ENCODE results near the gene DDIT4.

DNA sequence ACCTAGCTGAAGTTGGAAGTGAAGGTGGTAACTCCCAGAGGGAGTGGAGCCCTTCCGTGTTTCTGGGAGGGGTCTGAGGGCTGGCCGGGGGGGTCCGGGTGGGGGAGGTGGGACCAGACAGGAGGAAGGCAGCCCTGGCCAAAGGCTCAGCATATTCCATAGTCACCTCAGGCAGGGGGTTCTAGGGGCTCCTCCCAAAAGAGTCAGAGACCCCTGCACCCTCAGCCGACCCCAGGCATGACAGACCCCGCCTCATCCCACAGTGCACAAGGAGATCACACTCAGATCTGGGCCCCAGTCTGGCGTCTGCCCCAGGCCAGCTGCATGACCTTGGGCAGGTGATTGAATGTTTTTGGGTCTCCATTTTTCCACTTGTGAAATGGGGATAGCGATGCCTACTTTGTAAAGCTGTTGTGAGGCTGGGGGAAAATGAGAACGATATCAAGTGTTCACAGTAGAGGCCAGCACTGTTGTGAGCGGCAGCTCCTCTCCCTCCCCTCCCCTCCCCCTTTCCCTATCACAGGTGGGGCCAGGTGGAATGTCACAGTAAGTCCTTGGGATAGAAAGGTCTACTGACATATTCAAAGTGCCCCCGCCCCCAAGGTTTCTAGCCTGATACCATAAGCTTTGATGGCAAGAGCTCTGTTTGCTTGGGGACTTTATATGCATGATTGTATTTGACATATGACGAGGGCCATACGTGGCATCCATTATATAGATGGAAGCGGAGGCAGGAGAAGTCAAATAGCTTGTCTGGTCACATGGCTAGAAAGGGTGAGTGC is 47.7 kb downstream of the DDIT4 start:
- TF ChIP-seq, protein P1, sequence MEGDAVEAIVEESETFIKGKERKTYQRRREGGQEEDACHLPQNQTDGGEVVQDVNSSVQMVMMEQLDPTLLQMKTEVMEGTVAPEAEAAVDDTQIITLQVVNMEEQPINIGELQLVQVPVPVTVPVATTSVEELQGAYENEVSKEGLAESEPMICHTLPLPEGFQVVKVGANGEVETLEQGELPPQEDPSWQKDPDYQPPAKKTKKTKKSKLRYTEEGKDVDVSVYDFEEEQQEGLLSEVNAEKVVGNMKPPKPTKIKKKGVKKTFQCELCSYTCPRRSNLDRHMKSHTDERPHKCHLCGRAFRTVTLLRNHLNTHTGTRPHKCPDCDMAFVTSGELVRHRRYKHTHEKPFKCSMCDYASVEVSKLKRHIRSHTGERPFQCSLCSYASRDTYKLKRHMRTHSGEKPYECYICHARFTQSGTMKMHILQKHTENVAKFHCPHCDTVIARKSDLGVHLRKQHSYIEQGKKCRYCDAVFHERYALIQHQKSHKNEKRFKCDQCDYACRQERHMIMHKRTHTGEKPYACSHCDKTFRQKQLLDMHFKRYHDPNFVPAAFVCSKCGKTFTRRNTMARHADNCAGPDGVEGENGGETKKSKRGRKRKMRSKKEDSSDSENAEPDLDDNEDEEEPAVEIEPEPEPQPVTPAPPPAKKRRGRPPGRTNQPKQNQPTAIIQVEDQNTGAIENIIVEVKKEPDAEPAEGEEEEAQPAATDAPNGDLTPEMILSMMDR (IDR thresholded peaks at IDR 0.05): no peak
- no peak for TF ChIP-seq POLR2A (IDR thresholded peaks at IDR 0.05)
